HG02571 (cell line): ENCODE data around the gene PSME1.

Experiments used
- ATAC-seq: cut with Tn5 transposase; IDR thresholded peaks from one replicate; pipeline ENCODE4 v1.9.1; 2021; ENCODE audit warnings: mild to moderate bottlenecking, moderate library complexity; ENCODE audit not compliant: unreplicated experiment

The PSME1 gene

DNA sequence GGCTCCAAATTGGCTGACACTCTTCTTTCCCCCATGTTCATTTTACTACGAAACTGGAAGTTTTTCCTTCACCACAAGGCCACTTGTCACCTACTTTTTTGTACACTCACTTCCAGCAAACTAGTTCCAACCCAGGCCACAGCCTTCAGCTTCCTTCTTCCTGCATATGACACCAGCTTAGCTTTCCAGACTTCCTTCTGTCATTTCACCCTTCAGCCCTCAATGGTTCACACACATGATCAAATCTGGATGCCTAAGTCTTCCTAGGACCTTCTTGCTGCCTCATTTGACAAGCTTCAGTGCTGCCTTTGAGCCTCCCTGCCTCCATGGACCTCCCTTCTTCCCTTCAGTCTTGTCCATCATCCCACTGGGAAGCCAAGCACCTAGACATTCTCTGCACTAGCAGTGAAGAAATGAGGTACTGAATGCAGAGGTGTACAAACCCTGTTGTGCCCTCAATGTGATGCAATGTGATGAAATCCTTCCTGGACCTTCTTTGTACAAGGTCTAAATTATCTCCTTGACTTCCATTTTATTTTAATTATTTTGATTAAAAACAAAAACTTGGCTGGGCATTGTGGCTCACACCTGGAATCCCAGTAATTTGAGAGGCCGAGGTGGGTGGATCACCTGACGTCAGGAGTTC lies 31.6 kb downstream of the PSME1 start:
- ATAC-seq: no peak

DNA sequence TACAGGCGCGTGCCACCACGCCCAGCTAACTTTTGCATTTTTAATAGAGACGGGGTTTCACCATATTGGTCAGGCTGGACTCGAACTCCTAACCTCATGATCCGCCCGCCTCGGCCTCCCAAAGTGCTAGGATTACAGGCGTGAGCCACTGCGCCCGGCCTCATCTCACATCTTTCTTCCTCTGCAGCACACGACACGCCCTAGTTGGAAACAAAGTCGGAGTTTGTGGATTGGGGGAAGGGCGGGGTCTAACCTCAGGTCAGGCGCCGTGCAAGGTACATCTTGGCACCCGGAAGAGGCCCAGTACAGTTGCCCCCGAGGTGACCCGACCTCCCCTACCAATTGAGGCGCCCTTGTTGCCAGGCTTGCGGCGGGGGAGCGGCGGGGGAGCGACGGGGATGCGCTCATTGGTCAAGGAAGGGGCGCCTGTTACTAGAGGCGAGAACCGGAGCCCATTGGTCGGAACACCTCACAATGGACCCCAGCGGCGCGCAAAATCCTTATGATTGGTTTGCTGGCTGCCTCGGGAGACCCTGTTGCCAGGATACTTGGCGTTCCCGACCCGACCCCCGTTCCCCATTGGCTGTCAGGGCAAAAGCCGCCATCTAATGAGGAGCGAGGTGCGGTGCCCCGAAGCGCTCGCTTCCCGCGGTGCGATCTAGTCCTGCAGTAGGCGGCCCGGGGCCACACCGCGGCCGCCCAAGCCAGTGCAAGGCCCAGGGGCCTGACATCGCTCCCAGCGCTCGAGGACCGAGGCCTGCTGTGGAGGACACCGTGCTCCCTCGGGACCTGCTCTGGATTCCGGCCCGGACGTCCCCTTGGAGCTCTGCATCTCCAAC lies 35.6 kb downstream of the PSME1 start, which contains the start of gene REC8:
TSS of gene REC8 (plus strand) at position 659 of the 839 bp plus-strand sequence. CDS start 473 bp downstream, outside the sequence.
- peak; percentile 64 for ATAC-seq

DNA sequence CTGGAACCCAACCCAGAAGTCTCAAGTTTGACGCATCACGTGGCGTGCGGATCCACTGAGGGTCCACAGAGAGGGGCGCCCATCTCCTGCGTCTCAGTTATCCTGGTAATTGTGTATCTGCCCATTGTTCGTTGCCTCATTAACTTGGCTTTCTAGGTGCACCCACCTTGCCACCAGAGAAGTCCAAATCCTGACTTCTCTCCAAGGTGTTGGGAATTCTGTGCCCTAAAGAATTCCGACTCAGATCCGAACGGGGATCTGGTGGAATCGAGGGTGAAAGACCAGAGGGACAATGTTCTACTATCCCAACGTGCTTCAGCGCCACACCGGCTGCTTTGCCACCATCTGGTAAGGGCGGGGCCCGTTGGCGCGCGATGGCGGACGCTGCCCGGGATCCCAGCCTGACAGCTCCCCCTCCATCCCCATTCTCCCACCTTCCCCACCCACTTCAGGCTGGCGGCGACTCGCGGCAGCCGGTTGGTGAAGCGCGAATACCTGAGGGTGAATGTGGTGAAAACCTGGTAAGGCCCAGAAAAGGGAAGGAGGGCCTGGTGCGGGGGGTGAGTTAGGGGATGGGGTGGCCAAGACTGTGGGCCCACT lies 36.4 kb downstream of the PSME1 start:
- ATAC-seq: no peak

DNA sequence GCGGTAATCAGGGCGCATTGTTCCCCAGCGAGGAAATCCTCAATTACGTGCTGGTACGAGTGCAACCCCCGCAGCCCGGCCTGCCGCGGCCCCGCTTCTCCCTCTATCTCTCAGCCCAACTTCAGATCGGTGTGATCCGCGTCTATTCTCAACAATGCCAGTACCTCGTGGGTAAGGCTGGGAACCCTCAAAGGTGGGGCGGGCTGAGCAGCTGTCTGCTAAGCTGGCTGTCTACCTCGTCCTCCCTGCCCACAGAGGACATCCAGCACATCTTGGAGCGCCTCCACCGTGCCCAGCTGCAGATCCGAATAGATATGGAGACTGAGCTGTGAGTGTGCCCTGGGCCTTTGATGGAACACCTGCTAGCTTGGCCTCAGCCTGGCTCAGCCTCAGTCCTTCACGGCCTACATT lies 36.9 kb downstream of the PSME1 start:
- ATAC-seq: no peak

DNA sequence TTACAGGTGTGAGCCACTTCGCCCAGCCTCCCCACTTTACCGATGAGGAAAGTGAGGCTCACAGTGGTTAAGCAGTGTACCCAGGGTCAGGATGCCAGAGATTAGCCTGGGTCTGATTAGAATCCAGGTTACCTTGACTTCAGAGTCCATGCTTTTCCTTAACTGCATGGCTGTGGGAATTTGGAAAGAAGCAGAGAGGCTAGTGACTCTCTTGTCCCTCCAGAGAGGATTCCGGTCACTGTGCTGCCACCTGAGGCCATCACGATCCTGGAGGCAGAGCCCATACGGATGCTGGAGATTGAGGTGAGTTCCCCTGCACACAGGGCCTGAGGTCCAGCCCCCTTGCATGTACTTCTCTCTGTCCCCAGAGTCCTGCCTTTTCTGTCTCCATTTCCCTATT lies 40.6 kb downstream of the PSME1 start:
- ATAC-seq: no peak

- ATAC-seq: no peak
These were observed 41.2 kb downstream of the PSME1 start for GRCh38 chr14:24177041-24177825.

GRCh38 chr14:24177891-24178290 lies 41.9 kb downstream of the PSME1 start:
- no peak for ATAC-seq

DNA sequence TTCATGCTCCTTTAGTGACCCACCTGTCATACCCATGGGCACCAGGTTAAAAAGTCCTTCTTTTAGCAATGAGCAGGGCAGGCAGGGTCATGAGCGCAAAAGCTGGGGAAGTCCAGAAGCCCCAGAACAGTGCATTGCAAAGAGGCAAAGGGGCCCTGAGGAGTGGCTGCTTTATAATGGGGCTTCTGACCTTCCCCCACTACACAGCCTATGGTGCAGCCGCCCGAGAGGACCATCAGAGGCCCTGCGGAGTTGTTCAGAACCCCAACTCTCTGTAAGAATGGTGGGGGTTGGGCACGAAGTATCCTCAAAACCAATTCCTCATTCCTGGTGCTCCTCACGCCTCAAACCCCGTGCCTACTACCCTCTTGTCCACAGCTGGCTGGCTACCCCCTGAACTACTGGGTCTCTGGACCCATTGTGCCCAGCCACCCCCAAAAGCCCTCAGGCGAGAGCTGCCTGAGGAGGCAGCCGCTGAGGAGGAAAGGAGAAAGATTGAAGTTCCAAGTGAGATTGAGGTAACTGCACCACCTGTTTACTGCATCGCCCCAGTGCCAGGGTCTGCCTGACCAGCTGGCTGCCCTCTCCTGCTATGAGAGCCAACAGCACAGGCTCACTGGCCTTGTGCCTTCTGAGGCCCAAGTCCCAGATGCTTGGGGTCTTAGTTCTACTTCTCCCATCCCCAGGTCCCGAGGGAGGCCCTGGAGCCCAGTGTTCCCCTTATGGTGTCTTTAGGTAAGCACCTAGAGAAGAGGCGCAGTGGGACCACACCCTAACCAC lies 42.6 kb downstream of the PSME1 start:
- ATAC-seq: no peak

DNA sequence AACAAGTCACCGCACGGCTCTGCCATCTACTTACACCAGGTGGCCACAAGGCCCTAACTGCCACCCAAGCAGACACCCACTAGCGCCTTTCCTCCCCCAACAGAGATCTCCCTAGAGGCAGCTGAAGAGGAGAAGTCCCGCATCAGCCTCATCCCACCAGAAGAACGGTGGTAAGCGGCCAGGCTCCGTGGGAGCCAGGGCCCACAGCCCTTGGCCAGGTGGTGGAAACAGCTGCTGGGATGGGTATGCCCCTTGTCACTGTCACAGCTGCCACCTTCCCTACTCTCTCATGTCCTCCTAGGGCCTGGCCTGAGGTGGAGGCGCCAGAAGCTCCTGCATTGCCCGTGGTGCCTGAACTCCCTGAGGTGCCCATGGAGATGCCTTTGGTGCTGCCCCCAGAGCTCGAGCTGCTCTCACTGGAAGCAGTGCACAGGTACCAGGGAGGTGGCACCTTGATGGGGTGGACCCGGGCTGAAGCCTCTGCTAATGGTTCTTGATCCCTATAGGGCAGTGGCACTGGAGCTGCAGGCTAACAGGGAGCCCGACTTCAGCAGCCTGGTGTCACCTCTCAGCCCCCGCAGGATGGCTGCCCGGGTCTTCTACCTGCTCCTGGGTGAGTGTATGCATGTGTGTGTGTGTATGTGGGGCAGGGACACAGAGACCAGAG lies 43.4 kb downstream of the PSME1 start:
- no peak for ATAC-seq

DNA sequence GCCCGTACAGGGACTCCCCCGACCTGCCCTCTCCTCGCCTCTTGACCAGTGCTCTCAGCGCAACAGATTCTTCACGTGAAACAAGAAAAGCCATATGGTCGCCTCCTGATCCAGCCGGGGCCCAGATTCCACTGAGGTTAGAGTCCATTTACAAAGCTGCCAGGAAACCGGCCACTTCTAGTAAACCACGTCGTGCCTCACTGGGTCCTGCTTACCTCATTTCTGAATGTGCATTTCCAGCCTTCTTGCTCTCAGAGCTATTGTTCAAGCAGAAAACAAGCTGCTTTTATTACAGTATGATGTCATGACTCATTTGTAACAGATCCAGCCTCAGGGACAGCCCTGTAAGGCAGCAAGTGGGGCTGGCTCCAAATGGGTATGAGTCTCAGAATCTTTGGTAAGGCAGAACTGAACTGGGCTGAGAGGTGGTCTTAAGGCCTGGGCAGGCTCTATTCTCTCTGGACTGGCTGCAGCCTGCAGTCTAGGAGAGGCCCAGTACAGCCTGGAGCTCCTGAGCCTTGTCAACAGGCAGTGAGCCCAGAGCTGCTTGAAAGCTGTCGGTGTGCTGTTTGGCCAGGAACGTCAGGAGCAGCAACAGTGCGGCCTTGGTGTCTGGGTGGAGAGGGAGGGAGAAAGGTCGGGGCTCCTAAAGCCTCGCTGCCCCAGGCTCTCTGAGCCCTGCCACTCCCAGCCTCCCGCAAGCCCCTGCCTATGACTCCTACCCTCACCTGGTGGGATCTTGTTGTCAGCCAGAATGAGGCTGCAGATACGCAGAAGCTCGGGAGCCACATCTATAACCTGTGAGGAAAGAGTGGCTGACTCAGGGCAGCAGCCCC lies 44.2 kb downstream of the PSME1 start:
- no peak for ATAC-seq

- ATAC-seq: no peak
These were observed 45.5 kb downstream of the PSME1 start for GRCh38 chr14:24181371-24182077.

DNA sequence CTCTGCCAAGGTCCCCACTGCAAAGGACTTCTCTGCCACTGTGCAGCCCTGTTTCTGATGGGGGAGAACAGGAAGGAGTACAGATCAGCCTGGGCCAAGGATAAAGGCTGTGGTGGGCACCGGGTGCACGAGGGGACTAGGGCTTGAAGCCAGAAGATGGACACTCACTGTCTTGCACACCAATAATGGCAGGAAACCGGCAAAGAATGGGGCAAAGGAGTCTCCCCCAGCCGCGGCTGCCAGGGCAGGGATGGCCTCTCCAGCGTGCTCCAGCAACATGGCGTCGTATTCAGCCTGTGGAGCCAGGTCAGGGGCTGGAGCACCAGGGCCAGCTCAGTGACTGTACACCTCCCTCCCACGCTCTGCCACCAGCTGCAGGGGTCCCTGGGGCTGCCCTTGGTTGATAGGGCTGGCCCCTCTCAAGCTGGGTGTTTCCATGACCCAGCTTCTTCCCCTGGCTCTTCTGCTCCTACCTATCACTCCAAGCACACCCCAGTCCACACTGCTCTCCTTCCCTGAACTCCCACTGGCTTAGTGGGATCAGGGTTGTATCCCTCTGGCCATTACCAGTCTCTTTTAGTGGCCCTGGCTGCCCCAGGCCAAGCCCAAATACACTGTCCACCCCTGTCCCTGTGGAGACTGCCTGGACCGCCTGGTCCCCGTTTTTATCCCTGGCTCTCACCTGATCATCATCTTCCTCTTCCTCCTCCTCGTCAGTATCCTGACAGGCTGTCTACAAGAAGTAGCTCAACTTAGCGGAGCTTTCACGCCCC lies 46.3 kb downstream of the PSME1 start:
- no peak for ATAC-seq

GRCh38 chr14:24183014-24183481 lies 47.1 kb downstream of the PSME1 start:
- ATAC-seq: no peak

GRCh38 chr14:24184104-24184970 lies 48.3 kb downstream of the PSME1 start:
- ATAC-seq: no peak

DNA sequence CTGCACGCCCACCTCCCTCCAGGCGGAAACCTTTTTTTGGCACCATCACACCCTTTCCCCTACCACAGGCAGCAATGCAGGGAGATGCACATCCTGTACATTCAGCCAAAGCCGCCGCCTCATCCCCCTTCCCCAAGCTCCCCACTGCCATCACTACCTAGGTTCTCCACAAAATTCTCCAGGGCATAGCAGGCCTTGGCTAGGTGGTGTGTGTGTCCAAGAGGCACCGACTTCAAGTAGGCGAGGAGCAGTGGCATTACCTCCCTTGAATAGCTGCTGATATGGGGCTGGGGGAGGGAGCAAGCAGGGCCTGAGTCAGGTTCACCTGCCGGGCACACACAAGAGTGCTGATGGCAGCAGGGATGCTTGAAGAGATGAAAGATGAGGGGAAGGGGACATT lies 49.0 kb downstream of the PSME1 start:
- ATAC-seq: no peak

DNA sequence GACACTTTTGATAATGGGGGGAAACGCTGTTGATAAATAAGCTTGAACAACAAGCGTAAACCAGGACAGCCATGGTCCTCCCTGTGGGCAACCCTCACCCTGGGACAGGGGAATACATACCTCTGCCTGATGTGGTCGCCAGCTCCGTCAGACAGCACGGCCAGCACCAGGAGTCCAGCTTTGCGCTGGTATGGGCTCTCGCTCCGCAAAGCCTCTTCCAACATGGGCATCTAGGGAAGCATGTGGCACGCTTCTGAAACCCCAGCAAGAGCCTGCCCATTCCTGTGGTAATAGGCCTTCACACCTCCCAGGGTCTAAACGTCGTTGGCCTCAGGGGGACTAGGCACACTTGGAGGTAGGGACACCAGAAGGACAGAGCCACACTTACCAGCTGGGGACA lies 49.7 kb downstream of the PSME1 start:
- ATAC-seq: no peak
